Measurements from ENCODE around the gene TTC23.

Gene TTC23

DNA sequence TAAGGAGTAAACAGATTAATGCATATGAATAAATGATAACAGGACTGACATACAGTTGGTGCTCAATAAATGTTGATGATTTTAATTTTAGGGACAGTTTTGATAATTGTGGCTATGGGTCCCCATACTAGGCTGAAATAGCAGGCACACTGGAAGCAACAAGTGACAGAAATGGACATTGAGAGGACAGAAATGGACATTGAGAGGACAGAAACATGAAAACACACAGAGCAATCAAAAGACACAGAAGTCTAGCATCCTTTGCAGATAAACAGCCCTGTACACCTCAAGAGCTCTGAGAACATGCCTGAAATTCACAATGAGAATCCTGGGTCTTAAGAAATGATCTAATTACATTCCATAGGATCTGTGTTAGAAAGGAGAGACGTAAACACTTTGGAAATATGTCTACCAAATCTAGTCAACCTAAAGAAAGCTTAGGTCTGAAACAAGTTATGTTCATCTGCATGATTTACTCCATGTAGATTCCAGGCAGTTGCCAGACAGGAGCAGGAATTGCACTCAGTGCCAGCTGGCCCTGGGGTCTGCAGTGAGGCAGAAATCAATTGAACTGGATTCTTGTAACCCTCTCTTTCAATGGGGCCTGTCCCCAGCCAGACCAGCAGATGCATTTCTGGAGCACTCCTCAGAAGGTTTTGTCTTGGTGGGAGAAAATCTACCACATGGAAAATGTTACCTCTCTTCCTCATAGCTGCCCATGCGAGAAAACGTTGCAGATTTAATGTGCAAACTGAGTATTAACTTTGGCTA is 84.2 kb downstream of the TTC23 start:
- no peak for DNase-seq (ENCODE audit: low read depth, low spot score)

DNA sequence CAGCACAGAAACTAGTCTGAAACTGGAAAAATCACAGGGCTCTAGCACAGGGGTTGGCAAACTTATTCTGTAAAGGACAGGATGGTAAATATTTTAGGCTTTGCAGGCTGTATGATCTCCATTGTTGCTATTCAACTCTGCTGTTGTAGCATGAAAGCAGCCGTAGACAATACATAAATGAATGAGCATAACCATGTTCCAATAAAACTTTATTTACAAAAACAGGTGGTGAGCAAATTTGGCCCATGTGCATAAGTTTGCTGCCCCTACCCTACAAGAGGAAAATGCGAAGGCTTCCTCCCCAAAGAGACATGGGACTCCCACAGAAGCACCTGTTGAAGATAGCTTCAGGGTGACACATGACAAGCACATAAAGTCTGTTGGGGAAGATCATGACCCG is 85.3 kb downstream of the TTC23 start:
- DNase-seq (ENCODE audit: low read depth, low spot score), result no peak

DNA sequence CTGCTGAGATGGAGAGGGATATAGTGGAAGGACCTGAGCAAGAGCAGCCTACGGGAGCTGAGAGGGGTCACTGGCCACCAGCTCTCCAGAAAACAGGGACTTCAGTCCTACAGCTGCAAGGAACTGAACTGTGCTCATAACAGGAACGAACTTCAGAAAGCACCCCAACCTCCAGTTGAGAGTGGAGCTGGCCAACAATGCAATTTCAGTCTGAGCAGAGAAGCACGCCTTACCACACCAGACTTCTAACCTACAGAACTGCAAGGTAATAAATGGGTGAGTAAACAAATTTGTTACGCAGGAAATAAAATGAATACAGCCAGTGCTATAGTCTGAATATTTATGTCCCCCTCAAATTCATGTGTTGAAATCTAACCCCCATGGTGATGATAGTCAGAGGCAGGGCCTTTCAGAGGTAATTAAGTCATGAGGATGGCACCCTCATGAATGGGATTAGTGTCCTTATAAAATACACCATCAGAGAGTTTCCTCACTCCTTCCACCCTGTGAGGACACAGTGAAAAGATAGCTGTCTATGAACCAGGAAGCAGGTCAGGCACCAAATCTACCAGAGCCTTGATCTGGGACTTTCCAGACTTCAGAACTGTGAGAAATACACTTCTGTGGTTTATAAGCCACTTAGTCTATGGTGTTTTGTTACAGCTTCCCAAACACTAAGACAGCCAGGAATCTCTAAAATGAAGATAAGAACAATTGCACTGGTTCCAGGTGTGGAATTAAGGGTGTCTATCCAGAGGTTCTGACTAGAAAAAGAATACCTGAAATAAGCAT is 85.9 kb downstream of the TTC23 start:
- DNase-seq (ENCODE audit: low read depth, low spot score), result no peak

DNA sequence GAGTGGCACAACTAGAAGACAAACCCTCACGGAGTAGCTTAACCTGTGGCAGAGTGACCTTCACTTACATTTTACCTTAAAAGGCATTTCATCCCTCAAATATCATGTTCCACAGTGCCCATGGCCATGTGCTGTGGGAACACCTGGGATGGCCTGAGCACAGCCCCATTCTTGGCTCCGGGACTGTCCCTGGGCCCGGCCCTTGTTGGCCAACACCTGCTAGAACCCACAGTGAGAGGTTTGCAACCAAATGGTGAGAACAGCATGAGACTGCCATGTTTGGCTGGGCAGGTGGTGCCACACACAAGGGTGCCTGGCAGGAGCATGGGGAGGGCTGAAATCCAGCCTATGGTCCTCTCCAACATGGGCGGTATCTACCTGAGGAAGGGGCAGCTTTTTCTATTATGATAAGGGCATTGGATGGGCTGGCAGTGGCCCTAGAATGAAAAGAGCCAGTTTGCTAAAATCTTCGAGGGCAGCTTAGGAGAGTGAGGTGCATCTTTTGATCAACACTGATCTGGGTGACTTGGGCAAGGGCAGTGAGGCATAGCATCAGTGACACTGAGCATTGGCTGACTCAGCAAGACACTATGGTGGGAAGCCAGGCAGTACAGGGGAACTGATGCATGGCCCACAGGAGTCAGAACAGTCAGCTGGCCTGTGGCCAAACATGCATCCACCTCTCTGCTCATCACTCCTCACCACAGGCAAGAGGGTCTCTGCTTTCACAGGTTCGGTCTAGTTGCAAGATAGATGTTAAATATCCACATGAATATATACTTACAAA is 90.6 kb downstream of the TTC23 start:
- no peak for DNase-seq (ENCODE audit: low read depth, low spot score)

DNA sequence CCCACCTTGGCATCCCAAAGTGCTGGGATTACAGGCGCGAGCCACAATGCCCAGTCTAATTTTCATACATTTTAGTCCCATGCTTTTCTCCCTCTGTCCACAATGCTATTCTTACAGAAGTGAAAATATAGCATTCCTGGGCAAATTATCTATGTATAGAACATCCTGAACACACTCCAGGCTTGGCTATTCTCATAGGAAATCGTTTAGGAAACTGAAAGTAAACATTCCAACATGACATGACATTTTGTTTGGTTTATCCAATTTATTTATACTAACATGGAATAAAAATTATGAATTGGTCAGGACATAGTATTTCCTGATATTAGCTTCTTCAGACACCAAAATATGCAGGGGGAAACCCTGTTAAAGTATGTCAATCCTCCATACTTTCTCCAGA is 91.9 kb downstream of the TTC23 start:
- no peak for DNase-seq (ENCODE audit: low read depth, low spot score)

DNA sequence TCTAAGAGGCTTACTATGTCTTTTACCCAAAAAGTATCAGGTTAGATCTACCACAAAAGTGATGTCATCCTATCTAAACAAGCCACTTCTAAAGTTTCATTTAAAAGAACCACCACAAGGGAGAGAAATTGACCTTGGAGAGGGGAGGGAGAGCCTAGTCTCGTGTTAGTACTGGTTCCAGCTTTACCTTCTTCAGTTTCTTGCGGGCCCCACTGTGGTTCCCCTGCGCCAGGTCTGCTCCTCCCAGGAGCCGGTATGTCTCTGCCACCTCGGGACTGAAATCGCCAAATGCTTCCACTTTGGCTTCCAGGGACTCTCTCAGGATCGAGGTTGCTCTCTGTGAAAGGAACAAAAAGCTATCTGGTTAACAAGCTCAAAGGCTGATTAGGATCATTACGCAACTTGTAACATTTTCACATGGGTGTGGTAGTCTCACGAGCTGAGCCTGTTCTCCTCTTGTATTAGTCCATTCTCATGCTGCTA is 93.4 kb downstream of the TTC23 start:
- DNase-seq (ENCODE audit: low read depth, low spot score), result no peak

DNA sequence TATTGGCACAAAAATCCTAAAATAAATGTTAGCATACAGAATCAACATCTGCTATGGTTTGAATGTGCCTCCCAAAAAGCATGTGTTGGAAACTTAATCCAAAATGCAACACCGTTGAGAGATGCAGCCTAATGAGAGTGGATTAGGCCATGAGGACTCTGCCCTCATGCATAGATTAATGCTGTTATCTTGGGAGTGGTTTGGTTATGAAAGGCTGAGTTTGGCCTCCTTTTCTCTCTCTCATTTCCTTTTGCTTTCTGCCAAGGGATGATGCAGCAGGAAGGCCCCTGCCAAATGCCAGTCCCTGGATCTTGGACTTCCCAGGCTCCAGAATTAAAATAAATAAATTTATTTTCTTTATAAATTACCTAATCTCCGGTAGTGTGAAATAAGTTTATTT is 95.1 kb downstream of the TTC23 start:
- DNase-seq (ENCODE audit: low read depth, low spot score), result no peak

DNA sequence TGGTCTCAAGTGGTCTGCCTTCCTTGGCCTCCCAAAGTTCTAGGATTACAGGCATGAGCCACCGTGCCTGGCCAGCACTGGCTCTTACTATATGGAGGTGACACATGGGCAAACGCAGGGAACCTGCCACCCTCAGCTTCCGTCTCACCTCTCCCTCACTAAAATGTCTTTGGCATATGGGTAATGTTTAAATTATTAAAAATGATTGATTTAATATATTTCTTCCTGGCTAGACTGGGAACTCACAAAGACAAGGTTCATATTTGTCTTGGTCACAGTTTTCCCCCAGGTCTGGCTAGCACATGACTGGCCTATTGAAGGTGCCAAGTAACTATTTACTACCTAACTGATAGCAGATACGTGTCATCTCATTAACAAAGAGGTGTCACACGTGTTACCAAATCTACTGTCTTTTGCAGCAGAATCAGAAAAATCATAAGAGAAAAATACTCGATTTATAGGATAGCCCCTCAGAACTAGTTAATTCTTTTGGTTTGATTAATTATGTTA is 96.3 kb downstream of the TTC23 start:
- no peak for DNase-seq (ENCODE audit: low read depth, low spot score)

DNA sequence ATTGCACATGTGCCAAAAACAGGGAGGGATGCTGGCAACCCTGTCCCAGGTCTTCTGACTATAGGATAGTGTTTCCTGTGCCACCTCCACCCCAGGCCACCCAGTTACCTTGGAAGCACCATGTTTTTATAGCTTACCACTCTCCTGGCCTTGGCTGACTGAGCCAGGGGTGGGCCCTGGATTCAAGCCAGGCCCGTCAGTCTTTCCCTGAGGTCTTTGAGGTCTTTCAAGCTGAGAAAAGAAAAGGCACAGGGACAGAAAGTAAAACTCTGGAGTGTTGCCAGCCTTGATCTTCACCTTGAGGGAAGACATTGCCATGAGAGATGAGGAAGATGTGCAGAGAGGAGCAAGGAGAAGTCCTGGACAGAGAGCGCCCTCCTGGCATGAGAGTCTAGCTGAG is 98.2 kb downstream of the TTC23 start:
- no peak for DNase-seq (ENCODE audit: low read depth, low spot score)

DNA sequence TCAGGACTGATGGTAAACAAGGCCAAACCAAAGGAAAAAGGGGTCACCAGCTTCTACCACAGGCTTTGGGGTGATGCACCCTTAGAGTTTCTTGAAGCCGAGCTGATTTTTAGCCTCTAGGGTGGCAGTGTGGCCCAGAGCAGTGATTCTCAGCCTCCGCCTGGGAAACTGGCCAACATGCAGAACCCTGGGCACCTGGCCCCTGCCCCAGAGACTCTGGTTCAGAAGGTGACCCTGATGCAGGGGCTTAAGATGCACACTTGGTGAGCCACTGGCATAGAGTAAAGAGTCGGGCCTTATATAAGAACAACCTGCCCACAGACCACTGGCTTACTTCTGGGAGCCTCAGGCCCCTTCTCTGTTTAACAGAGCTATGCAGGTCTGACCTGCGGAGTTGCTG is 100.0 kb downstream of the TTC23 start:
- no peak for DNase-seq (ENCODE audit: low read depth, low spot score)

DNA sequence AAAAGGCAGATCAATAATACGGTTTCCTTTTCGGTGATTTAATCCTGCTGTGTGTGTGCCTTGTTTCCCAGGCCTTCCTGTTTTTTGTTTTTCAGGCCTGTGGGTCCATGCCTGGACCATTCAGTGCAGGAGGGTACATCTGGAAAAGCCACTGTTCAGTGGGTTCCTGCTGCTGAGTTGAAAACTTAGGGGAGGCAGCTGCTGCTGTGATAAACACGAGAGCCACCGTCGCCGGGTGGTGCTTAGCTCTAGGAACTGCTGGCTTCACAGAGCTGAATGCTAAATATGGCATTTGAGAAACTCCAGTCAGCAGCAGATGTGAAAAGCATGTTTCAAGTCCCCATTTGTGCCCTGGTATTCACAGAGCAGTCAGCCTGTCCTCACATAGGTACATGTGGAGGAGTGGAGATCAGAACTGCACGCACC is 100.5 kb downstream of the TTC23 start:
- no peak for DNase-seq (ENCODE audit: low read depth, low spot score)

DNA sequence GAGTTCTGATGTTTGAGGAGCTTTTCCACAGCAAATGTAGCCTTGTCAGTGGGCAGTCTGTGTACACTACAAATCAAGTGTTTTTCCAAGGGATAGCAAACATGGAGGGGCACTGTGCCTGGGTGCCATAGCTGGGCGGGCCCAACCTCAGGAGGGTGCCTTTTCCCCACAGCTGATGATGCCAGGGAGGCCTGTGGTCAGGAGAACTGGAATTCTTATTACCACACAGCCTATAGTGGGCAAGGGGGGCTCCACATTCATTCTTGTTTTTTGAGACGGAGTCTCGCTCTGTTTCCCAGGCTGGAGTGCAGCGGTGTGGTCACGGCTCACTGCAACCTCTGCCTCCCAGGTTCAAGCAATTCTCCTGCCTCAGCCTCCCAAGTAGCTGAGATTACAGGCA is 102.7 kb downstream of the TTC23 start:
- DNase-seq (ENCODE audit: low read depth, low spot score), result no peak

DNA sequence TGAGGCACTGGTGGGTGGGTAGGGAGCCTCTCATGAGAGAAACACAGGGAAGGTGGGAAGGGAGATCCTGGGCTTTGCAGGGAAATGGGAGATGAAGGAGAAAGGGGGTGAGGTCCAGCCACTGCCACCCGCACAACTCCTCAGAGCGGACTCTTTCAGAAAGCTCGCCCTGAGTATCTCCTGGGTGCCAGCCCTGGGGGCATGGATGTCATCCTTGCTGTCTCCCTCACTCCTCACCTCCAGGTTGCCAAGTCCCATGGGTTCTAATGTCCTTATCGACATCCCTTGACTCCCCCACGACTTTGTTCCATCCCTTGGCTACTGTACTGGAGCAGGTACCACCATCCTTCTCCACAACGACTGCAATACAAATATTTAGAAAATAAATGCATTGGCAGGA is 103.6 kb downstream of the TTC23 start:
- no peak for DNase-seq (ENCODE audit: low read depth, low spot score)

DNA sequence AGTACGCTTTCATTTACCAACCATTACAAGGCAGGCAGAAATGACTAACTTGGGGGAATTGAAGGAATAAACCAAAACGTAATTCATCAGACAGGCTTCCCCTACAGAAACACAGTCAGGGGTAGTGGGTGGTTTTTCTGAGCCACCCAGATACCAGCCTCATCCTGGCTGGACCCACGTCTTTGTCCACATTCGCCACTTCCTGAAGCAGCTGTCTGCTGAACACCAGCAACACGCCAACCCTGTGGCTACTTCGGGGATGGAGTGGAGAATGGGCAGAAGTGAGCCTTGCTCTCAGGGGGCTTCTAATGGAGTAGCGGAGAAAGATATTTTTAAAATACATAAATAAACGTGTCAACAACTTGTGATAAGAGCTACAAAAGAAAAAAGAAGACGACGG is 104.4 kb downstream of the TTC23 start:
- DNase-seq (ENCODE audit: low read depth, low spot score), result no peak

DNA sequence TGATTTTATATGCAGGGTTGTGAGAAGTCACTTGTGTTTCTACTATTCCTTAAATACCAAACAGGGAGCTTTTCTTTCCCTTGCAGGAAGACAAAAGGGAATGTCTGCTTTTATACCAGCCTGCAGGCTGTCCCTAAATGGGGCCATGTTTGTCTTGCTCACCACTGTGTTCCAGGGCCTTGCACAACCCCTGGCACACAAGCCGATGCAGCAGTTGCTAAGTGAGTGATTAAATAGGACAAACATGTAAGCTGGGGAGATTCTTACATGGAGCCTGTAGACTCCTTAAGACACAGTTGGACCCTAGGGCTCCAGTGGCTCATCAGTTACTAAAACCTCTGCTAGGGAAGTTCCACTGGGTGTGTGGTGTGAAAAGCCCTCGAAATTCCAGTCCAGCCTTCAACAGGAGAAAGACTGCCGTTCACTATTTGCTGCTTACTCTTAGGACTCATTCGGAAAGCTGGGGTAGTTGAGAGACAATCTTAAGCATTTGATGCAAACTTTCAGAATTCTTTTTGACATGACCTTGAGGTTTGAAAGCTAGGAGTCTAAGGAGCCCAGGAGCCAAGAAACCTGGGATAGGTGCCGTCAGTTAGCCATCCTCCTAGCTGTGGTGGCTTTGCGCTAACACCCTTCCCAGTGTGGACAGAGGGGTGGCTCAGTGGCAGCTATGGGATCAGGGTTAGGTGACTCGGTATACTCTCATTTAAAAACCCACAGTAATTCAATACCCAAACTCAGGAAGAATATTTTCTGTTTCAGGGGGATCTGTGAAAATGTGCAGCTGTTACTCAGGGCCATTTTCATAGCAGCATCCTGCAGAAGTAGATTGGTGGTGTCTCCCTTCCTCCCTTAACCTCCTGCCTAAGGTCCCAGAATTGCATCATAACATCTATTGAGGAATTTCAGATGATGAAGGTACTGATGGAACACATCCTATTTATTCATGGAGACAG is 105.4 kb downstream of the TTC23 start:
- no peak for DNase-seq (ENCODE audit: low read depth, low spot score)

DNA sequence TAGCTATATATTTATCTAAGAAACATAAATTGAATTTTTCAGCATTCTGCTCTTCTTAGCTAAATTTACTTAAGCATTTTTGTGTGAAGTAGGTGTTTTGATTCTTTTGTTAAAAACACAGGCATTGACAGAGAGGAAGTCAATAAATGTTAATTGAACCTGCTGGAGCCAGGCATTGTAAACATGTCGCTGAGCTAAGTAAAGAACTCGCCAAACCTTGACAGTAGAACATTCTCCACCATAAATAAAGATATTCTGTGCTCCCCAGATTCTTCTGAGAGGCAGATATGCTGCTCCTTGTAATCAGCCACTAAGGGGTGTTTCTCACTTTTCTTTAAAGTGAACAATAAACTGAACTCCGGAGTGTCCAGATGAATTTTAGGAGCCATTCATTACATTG is 106.1 kb downstream of the TTC23 start:
- DNase-seq (ENCODE audit: low read depth, low spot score), result no peak

DNA sequence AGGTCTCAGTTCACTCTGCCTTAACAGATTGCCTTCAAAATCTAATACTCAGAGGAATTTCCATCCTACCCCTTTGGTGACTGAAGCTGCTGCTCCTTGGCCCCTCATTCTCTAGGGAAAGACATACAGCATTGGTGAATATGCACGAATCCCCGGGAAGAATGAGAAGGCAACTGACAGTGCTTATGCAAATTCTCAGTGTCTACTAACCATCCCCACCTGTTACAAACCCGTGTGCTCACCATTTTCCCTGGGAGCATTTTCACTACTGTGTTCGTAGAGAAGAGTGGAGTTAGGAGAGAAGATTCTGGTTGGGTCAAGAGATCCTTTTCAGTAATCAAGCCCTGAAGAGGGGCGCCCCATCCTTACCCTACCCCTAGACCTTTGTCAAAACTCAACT is 106.8 kb downstream of the TTC23 start:
- DNase-seq (ENCODE audit: low read depth, low spot score), result no peak

DNA sequence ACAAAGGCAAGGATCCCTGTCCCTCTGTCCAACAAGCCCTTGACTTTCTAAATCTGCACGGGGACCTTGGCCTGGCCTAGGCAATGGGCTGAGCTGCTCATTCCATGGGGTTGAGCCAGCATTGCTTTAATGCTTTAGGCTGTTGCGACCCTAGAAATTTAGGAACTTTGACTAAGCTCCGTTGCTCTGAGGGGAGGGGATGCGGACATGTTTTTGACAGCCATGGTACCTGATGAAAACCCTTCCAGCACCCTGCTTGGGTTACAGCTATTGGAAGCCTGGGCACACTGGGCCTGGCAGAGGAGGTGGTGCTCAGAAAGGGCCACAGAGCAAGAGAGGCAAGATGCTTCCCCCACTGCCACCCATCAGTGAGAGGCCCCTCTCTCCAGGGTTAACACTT is 107.4 kb downstream of the TTC23 start:
- DNase-seq (ENCODE audit: low read depth, low spot score), result no peak

DNA sequence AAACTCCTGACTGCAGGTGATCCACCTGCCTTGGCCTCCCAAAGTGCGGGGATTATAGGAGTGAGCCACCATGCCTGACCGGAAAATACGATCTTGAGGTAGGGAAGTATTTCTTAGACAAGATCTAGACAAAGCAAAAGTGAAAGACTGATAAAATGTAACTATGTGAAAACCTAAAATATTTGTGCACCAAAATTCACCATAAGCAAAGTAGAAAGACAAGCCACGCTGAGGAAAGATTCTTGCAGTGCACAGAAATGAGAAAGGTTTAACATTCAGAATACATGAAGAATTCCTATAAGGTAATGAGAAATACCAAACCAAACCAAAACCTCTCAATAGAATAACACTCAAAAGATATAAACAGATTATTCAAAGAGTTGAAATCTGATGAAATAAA is 108.8 kb downstream of the TTC23 start:
- no peak for DNase-seq (ENCODE audit: low read depth, low spot score)

DNA sequence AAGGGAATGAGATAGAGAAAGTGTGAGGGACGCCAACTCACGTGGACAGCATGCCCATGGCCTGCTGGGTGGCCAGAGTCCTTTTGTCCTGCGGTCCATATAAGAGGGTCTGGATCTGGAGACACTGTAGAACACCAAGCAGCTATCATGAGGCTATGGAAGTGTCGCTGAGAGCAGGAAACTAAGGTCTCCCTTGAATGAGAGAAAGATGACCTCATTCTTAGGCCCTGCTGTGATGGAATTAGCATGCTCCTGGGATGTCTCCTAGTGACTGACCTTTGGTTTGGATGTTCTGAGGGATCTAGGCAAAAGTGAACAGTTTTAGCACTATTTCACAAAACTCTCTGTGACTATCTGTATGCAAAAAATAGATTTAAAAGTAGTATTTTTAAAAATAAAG is 110.1 kb downstream of the TTC23 start:
- no peak for DNase-seq (ENCODE audit: low read depth, low spot score)

DNA sequence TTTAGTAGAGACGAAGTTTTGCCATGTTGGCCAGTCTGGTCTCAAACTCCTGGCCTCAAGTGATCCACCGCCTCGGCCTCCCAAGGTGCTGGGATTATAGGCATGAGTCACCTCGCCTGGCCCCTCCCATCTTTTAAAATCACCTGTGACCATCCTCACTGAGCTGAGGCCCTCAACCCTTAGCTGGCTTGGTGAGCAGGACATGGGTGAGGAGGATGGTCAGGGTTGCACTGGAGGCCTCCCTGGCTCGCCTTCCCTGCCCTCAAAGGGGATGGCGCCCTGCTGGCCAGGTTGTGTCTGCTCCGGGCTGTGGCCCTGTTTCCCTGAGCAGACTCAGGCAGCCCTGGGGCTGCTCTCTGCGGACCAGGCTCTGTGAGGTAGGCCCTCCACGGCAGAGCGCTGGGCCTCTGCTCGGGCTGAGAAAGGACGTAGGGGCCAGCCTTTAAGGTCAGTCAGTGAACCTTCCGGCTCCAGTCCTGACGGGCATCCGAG is 110.8 kb downstream of the TTC23 start:
- no peak for DNase-seq (ENCODE audit: low read depth, low spot score)
